Fibroblast of lung (primary cell): Measurements from ENCODE around the gene MPHOSPH6.
"Not testable (repeated sequence)": the region's sequence is repeated elsewhere in the genome, so short reads cannot be mapped to it uniquely, and the experiment has no call there.

Experiments
- EZH2 ChIP-seq: IDR thresholded peaks from 2 replicates; pipeline ENCODE4 v1.5.1; 2012; ENCODE audit warnings: low read length, control low read depth, mild to moderate bottlenecking; ENCODE audit errors: missing control alignments
- TF ChIP-seq, protein P1 (sequence below), 2 donors: IDR thresholded peaks in 1 of 2; conservative IDR thresholded peaks in 1 of 2; 1 replicate in 1 of 2; 2 replicates in 1 of 2; pipeline ENCODE4 v1.5.1; 2011 to 2012; ENCODE audit warnings: low read length in 2 of 2, control low read depth in 1 of 2, inconsistent platforms in 1 of 2, low read depth in 1 of 2, mild to moderate bottlenecking in 1 of 2

DNA sequence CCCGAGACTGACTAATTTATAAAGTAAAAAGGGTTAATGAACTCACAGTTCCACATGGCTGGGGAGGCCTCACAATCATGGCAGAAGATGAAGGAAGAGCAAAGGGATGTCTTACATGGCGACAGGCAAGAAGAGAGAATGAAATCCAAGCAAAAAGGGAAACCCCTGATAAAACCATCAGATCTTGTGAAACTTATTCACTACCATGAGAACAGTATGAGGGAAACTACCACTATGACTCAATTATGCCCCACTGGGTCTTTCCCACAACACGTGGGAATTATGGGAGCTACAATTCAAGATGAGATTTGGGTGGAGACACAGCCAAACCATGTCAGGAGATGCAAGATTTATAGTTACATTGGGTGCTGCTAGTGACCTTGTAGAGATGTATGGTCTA lies 60.8 kb downstream of the MPHOSPH6 start:
- TF ChIP-seq, protein P1, sequence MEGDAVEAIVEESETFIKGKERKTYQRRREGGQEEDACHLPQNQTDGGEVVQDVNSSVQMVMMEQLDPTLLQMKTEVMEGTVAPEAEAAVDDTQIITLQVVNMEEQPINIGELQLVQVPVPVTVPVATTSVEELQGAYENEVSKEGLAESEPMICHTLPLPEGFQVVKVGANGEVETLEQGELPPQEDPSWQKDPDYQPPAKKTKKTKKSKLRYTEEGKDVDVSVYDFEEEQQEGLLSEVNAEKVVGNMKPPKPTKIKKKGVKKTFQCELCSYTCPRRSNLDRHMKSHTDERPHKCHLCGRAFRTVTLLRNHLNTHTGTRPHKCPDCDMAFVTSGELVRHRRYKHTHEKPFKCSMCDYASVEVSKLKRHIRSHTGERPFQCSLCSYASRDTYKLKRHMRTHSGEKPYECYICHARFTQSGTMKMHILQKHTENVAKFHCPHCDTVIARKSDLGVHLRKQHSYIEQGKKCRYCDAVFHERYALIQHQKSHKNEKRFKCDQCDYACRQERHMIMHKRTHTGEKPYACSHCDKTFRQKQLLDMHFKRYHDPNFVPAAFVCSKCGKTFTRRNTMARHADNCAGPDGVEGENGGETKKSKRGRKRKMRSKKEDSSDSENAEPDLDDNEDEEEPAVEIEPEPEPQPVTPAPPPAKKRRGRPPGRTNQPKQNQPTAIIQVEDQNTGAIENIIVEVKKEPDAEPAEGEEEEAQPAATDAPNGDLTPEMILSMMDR (conservative IDR thresholded peaks at IDR 0.05 in 1 of 2, IDR thresholded peaks at IDR 0.05 in 1 of 2; ENCODE audit: low read depth in 1 of 2, low read length in 2 of 2) = not testable (repeated sequence)
- TF ChIP-seq EZH2 = not testable (repeated sequence)
